ENCODE data around the gene U2AF2. TPM values are rescaled to one million over a fixed set of nuclear protein-coding genes. Genes with fewer than 3 reads are reported as not detected.

The U2AF2 gene
- total RNA-seq, 2 experiments from 2014 or later: 211 to 264 TPM

DNA sequence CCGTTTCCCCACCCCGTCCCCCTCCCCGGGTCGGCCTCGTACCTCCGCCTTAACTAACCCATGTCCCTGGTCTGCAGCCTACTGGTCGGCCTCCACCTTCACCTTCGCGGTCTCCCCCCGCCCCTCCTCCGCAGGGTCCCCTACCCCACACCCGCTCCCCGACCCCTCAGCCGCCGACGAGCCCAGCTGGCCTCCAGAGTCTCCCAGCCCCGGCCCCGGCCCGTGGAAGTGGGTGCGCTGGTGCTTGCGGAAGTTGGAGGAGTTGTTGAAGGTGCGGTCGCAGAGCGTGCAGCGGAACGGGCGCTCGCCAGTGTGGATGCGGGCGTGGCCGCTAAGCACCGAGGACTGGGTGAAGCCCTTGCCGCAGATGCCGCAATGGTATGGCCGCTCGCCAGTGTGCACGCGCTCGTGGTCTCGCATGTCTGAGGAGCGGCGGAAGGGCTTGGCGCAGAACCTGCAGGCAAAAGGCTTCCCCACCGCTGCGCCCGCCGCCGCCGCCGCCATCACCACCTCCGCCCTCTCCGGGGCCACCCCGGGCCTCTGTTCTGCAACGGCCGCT is 33.1 kb upstream of the U2AF2 start:
- Histone ChIP-seq H3K4me1 (ENCODE audit: insufficient read depth, low read length, poor library complexity, severe bottlenecking) (peaks cover 11% of the 10 kb centered on the region), H3K4me2 (ENCODE audit: low read length) (no peak overlapping the region), H3K27ac (ENCODE audit: low read depth, low read length, poor library complexity, severe bottlenecking) (no peak overlapping the region), H3K79me2 (ENCODE audit: insufficient read depth, low read depth, low read length) (no peaks in the 10 kb centered on the region), H3K9me3 (ENCODE audit: low read length) (no peaks in the 10 kb centered on the region), H3K4me3 (ENCODE audit: low read depth, low read length, poor library complexity, severe bottlenecking) (no peak overlapping the region), H2AFZ (ENCODE audit: low read length) (no peak overlapping the region), H3K36me3 (ENCODE audit: insufficient read depth, low read length) (peaks cover 20% of the 10 kb centered on the region), H3K9me2 (ENCODE audit: insufficient read depth, low read length) (no peaks in the 10 kb centered on the region), H4K20me1 (ENCODE audit: insufficient read depth, low read length) (no peaks in the 10 kb centered on the region)
- ChIA-PET CTCF (ENCODE audit: unreplicated experiment) (no interaction called here), POLR2A (no interaction called here)
- DNase-seq (ENCODE audit: low spot score): no peak
- intact Hi-C loops (cut with micrococcal nuclease; ENCODE audit: unreplicated experiment): no loop called here
- no TSS peak for BruUV-seq (replicated peaks)
- TF ChIP-seq EZH2phosphoT487 (IDR thresholded peaks at IDR 0.05; ENCODE audit: borderline replicate concordance, low read depth, low read length): no peak

DNA sequence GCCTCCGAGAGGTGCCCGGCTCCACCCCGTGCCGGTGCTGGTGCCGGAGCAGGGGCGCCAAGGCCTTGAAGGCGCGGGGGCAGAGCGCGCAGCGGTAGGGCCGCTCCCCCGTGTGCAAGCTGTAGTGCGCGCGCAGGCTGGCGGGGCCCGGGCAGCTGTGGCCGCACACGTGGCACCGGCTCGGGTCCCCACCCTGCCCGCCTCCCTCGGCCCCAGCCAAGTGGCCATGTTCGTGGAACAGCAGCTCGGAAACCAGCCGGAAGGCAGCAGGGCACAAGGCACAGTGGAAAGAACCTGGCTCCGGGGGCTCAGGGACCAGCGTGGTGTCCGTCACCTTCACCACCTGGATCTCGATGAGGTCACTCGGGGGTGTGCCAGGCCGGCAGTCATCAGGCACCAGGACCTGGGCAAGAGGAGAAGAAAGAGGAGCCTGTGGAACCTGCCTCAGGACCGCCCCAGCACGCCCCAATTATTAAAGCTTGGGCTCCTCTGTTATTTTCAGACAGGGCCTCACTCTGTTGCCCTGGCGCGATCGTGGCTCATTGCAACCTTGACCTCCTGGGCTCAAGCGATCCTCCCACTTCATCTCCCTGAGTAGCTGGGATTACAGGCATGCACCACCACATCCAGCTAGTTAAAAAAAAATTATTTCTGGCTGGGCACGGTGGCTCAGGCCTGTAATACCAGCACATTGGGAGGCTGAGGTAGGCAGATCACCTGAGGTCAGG is 32.4 kb upstream of the U2AF2 start:
- Histone ChIP-seq H3K4me2 (ENCODE audit: low read length) (no peak overlapping the region), H3K4me3 (ENCODE audit: low read depth, low read length, poor library complexity, severe bottlenecking) (no peak overlapping the region), H3K36me3 (ENCODE audit: insufficient read depth, low read length) (peaks cover 15% of the 10 kb centered on the region), H3K27ac (ENCODE audit: low read depth, low read length, poor library complexity, severe bottlenecking) (no peak overlapping the region), H3K9me2 (ENCODE audit: insufficient read depth, low read length) (no peaks in the 10 kb centered on the region), H3K79me2 (ENCODE audit: insufficient read depth, low read depth, low read length) (no peaks in the 10 kb centered on the region), H3K9me3 (ENCODE audit: low read length) (no peaks in the 10 kb centered on the region), H3K4me1 (ENCODE audit: insufficient read depth, low read length, poor library complexity, severe bottlenecking) (peaks cover 11% of the 10 kb centered on the region), H2AFZ (ENCODE audit: low read length) (no peak overlapping the region), H4K20me1 (ENCODE audit: insufficient read depth, low read length) (no peaks in the 10 kb centered on the region)
- POLR2A ChIA-PET: interaction anchor here (0.6 kb wide), 1 partner anchor 111 kb away, joined by 4 read pairs; no protein-coding TSS in a partner anchor
- no peak for DNase-seq (ENCODE audit: low spot score)
- no TSS peak for BruUV-seq (replicated peaks)
- CTCF ChIA-PET (ENCODE audit: unreplicated experiment): no interaction called here
- intact Hi-C loops (cut with micrococcal nuclease; ENCODE audit: unreplicated experiment): no loop called here
- TF ChIP-seq, protein P1, sequence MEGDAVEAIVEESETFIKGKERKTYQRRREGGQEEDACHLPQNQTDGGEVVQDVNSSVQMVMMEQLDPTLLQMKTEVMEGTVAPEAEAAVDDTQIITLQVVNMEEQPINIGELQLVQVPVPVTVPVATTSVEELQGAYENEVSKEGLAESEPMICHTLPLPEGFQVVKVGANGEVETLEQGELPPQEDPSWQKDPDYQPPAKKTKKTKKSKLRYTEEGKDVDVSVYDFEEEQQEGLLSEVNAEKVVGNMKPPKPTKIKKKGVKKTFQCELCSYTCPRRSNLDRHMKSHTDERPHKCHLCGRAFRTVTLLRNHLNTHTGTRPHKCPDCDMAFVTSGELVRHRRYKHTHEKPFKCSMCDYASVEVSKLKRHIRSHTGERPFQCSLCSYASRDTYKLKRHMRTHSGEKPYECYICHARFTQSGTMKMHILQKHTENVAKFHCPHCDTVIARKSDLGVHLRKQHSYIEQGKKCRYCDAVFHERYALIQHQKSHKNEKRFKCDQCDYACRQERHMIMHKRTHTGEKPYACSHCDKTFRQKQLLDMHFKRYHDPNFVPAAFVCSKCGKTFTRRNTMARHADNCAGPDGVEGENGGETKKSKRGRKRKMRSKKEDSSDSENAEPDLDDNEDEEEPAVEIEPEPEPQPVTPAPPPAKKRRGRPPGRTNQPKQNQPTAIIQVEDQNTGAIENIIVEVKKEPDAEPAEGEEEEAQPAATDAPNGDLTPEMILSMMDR (conservative IDR thresholded peaks at IDR 0.05; ENCODE audit: low read length): no peak
- TF ChIP-seq EZH2phosphoT487 (IDR thresholded peaks at IDR 0.05; ENCODE audit: borderline replicate concordance, low read depth, low read length): no peak

DNA sequence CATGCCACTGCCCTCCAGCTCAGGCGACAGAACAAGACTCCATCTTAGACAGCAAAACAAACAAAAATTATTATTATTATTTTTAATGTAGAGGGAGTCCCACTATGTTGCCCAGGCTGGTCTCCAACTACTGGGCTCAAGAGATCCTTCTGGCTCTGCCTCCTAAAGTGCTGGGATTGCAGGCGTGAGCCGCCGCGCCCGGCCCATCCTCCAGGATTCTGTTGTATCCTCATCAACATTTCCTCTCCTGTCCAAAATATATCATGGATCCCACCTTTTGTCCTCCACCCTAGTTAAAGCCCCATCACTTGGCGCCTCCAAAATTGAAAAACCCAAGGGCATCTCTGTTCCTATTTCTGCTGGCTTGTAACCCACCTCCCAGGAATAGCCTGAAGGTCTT is 31.7 kb upstream of the U2AF2 start:
- no peak overlapping the region for H2AFZ ChIP-seq (ENCODE audit: low read length)
- H3K36me3 ChIP-seq (ENCODE audit: insufficient read depth, low read length): peaks cover 8% of the 10 kb centered on the region; the same call in 1 of the 2 replicates
- ChIA-PET CTCF (ENCODE audit: unreplicated experiment) (no interaction called here), POLR2A (interaction anchor here (0.6 kb wide), 1 partner anchor 111 kb away, joined by 4 read pairs; no protein-coding TSS in a partner anchor)
- no peaks in the 10 kb centered on the region for H3K79me2 ChIP-seq (ENCODE audit: insufficient read depth, low read depth, low read length)
- peaks cover 11% of the 10 kb centered on the region for H3K4me1 ChIP-seq (ENCODE audit: insufficient read depth, low read length, poor library complexity, severe bottlenecking)
- no TSS peak for BruUV-seq (replicated peaks)
- no peaks in the 10 kb centered on the region for H3K9me3 ChIP-seq (ENCODE audit: low read length)
- H3K4me2 ChIP-seq (ENCODE audit: low read length): no peak overlapping the region; the same call in 1 of the 2 replicates
- TF ChIP-seq, protein P1 (conservative IDR thresholded peaks at IDR 0.05; ENCODE audit: low read length): no peak
- no peak for TF ChIP-seq EZH2phosphoT487 (IDR thresholded peaks at IDR 0.05; ENCODE audit: borderline replicate concordance, low read depth, low read length)
- intact Hi-C loops (cut with micrococcal nuclease; ENCODE audit: unreplicated experiment): no loop called here
- H3K27ac ChIP-seq (ENCODE audit: low read depth, low read length, poor library complexity, severe bottlenecking): no peak overlapping the region
- no peaks in the 10 kb centered on the region for H3K9me2 ChIP-seq (ENCODE audit: insufficient read depth, low read length)
- no peaks in the 10 kb centered on the region for H4K20me1 ChIP-seq (ENCODE audit: insufficient read depth, low read length)
- no peak for DNase-seq (ENCODE audit: low spot score)
- no peak overlapping the region for H3K4me3 ChIP-seq (ENCODE audit: low read depth, low read length, poor library complexity, severe bottlenecking)

Data from OCI-LY7 (cell line).